Effector CD4-positive, alpha-beta T cell (primary cell): ENCODE measurements around the gene ZNF418.
"Not testable (repeated sequence)": the region's sequence is repeated elsewhere in the genome, so short reads cannot be mapped to it uniquely, and the experiment has no call there.

ENCODE experiments used
- DNase-seq: peaks from one replicate; pipeline ENCODE4 v3.0.0-alpha.2; 2020
- total RNA-seq: gene quantifications from one replicate; lab custom pipeline; 2026; lab: John Stamatoyannopoulos, UW

The ZNF418 gene
- 1.3 reads per million for total RNA-seq

GRCh38 chr19:57934820-57935665 lies at the start of gene ZNF418:
Gene ZNF418, minus strand, starts transcription at chr19:57935402. Its CDS starts 1,580 bp downstream, at chr19:57933822.
- no peak for DNase-seq

- DNase-seq = no peak
Measured at GRCh38 chr19:57978586-57979289, 43.5 kb upstream of the ZNF418 start.

DNA sequence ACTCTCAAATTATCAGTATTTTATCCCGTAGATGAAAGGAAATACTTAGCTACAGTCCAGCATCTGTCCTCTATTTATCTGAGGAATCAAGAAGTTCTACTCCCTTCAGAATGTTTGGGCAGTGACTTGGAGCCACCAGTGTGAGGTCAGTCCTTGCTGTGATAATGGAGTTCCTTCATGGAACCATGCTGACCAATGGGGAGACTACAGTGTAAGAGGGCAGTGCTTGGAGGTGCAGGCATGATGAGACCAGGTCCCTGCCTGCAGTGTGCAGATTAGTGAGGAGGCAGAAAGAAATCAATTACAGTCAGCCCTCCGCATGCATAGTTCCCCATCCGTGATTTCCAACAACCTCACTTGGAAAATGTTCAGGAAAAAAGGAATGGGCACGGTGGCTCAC lies 39.2 kb upstream of the ZNF418 start, which contains the start of gene C19orf18:
C19orf18 (minus strand) TSS at position 101 of the 400 bp plus-strand sequence. CDS start 102 bp downstream, outside the sequence.
- DNase-seq = no peak

GRCh38 chr19:57964761-57965160 lies 29.6 kb upstream of the ZNF418 start:
- DNase-seq = no peak

DNA sequence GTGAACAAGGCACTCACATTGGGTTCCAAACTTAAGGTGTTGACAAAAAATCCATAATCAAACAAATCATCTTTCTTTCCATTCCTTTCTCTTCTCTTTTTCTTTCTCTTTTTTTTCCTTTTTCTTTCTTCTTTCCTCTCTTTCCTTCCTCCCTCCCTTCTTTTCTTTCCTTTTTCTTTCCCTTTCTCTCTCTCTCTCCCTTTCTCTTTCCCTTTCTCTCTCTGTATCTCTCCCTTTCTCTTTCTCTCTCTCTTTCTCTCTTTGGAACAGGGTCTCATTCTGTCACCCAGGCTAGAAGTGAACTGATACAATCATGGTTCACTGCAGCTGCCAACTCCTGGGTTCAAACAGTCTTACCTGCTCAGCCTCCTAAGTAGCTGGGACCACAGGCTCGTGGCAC lies 26.6 kb upstream of the ZNF418 start:
- no peak for DNase-seq

DNA sequence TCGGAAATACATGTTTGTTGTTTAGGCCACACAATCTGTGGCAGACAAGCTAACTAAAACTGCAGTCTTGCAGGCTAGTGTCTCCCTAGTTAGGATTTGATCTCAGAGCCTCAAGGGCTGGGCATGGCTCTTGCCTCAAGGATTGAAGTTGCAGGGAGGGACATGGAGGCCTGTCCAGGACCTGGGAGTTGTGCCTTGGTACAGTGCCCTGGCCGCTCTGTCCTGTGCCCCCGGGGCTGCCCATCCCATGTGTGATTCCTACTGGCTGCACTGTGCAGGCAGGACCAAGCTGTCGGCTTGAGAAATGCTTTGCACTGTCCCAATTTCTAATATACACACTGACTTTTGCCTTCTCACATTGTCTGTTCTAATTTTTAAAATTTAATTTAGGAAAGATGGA lies 19.8 kb upstream of the ZNF418 start:
- DNase-seq = no peak

- DNase-seq = no peak
Measured at GRCh38 chr19:57949702-57950101, 14.5 kb upstream of the ZNF418 start.

DNA sequence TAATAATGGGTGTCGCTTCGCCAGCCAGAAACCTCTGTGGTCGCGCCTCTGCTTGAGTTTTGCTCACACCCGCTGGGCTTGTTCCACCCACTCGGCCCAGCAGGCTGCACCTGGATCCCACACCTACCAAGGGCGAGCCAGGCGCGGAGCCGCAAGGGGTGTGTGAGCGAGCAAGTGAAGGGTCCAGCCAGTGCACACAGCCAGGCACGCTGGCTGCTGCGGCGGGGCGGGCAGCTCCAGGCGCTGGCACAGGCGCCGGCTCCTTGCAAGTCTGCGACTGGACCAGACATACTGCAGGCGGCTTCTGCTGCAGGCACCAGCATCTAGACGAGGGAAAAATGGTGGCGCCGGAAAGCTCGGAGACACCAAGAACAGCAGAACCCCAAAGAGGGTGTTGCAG lies 14.1 kb upstream of the ZNF418 start:
- DNase-seq = no peak

GRCh38 chr19:57947419-57948134 lies 12.4 kb upstream of the ZNF418 start, which contains the start of gene ZNF256:
Gene ZNF256, minus strand, starts transcription at chr19:57947706. Its CDS starts 232 bp downstream, at chr19:57947474.
- peak; percentile 69 for DNase-seq

GRCh38 chr19:57947088-57947418 lies 11.9 kb upstream of the ZNF418 start:
- no peak for DNase-seq

DNA sequence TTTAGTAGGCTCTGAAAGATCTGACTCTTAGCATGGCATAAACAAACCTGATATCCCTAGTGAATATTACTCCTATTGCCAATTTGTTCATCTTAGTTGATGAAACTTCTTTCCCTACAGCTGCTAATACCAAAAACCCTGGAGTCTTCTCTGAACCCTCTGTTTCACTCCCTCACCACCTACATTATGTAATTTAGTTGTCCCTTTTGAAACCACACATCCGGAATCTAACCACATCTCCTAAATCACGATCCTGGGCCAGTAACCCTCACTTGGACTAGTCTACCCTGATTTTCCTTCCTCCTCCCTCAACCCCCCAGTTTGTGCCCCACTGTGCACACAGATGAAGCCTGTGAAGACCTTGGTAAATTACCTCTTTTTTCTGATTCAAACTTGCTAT lies 11.1 kb upstream of the ZNF418 start:
- DNase-seq = no peak

DNA sequence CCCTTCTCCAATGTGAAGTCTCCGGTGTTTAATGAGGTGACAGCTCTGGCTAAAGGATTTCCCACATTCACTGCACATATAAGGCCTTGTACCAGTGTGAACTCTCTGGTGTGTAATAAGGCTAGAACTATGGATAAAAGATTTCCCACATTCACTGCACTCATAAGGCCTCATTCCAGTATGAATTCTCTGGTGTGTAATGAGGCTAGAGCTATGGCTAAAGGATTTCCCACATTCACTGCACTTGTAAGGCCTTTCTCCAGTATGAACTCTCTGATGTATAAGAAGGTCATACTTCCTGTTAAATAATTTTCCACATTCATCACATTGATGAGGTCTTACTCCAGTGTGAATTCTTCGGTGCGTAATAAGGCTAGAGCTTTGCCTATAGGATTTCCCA lies 6.4 kb upstream of the ZNF418 start:
- no peak for DNase-seq

DNA sequence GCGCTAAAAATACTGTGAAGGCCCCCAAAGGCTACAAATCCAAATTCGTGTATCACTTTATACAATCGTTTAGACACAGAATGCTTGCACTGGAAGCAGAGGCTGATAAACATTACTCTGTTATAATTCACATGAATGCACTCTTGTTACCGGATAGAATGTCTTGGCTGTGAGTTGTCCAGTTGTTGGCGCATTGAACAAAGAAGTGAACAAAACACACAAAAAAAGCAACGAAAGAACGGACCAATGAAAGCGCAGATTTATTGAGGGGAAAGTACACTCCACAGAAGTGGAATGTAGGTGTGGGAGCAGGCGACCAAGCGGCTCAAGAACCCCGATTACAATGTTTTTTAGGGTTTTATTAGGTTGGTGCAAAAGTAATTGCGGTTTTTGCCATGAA lies 529 bp upstream of the ZNF418 start:
- DNase-seq = no peak

DNA sequence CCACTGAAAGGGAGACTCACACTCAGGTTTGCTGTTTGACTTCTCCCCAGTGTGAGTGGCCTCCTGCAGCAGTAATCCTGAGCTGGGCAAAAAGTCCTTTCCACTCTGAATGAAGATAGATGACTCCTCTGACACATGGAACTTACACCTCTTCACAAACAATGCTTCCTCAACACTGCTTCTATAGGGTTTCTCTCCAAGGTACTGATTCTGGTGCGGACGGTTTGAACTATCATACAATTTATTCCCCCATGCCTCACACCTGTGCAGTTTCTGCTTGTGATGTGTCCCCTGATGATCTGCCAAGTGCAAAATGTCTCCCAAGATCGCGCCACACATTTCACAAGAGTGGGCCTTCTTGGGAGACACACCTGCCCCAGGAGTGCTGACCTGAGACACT lies 7.6 kb downstream of the ZNF418 start:
- no peak for DNase-seq

DNA sequence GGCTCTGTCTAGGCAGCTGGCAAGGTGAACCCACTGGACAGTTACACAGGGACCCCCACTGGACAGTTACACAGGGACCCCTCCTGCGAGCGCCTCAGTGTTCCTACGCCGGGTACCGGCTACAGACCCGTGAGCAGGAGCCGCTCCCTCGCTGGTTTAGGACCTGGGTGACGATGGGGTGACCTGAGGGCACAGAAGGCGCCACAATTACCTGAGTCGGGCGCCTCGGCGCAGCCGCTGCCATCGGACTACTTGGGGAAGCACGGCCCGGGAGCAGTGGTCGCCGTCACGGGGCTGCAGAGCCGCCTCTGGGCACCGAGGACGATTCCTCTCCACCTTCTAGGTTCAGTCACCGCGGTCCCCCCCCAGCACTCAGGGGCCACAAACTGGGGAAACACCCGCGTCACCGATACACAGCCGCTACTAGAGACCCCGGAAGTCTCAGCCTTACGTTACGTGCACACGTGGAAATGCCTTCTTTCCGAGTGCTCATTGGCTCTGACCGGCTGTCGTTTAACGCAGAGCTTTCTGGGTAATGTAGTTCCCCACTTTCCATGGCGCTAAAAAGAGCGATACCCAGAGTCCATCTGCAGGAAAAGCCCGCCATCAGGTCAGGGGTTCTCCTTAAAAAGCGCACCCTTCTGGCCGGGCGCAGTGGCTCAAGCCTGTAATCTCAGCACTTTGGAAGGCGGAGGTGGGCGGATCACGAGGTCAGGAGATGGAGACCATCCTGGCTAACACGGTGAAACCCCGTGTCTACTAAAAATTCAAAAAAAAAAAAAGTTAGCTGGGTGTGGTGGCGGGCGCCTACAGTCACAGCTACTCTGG lies 18.8 kb downstream of the ZNF418 start, which contains the start of gene ZNF417:
ZNF417 (minus strand) TSS at position 425 of the 828 bp plus-strand sequence; CDS start at position 244, 181 bp downstream.
- peak; percentile 84 for DNase-seq

- no peak for DNase-seq
Measured at GRCh38 chr19:57914531-57914930, 20.7 kb downstream of the ZNF418 start.

- no peak for DNase-seq
Measured at GRCh38 chr19:57907394-57907793, 27.8 kb downstream of the ZNF418 start.

- DNase-seq = no peak
Measured at GRCh38 chr19:57905258-57905657, 29.9 kb downstream of the ZNF418 start.

DNA sequence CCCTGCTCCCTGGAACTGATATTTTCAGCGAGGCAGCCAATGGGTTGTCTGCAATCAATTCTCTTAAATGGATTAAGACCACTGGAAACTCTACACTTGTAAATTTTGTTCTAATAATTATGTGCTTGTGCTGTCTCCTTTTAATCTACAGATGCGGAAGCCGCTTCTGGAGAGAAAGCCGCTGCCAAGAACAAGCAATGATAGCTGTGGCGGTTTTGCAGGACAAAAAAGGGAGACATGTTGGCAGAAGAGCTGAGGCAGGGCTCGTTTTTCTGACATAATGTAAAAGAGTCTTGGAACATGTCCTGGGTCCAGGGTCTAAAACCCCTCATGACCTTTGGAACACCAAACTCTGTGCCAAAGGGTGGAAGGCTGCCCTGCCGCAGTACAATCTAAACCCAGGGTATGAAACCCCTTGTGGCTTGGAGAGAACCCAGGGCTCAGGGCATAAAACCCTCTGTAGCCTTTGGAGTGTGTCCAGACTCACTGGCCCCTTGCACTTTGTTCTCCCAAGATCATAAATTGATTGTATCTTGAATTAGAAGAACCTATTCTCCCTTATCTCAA lies 31.5 kb downstream of the ZNF418 start:
- no peak for DNase-seq

DNA sequence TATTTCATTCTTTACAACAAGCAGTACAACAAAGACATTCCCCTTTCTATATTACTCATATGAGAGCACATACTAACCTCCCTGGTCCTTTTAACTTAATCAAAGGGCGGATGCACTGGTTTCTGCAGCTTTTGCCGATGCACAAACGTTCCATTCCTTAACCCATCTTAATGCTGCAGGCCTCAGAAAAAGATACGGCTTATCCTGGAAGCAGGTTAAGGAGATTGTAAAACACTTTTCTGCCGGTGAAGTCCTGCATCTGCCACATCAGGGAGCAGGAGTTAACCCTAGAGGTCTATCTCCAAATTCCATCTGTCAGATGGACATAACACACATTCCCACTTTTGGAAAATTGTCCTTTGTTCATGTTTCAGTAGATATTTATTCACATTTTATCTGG lies 34.9 kb downstream of the ZNF418 start:
- DNase-seq = no peak

- not testable (repeated sequence) for DNase-seq
Measured at GRCh38 chr19:57890706-57891105, 44.5 kb downstream of the ZNF418 start.
